NCI-H1105 treated with DMSO at 0.1 percent for 48 hours (cell line): ENCODE results near the gene DSE.
"Not testable (repeated sequence)": the region's sequence is repeated elsewhere in the genome, so short reads cannot be mapped to it uniquely, and the experiment has no call there.

Experiments used
- DNase-seq: peaks from one replicate; lab custom pipeline; 2025; lab: John Stamatoyannopoulos, UW

DSE gene

GRCh38 chr6:116370760-116371119 is at the start of gene DSE:
Gene DSE, plus strand, starts transcription at chr6:116370947. Its CDS starts 28,304 bp downstream, at chr6:116399251.
- DNase-seq, result no peak

GRCh38 chr6:116321933-116322332 is 48.8 kb upstream of the DSE start:
- not testable (repeated sequence) for DNase-seq

GRCh38 chr6:116323863-116324262 is 46.9 kb upstream of the DSE start:
- DNase-seq, result no peak

GRCh38 chr6:116325634-116326132 is 45.1 kb upstream of the DSE start:
- DNase-seq, result not testable (repeated sequence)

GRCh38 chr6:116326181-116326671 is 44.5 kb upstream of the DSE start:
- no peak for DNase-seq

GRCh38 chr6:116326996-116327395 is 43.8 kb upstream of the DSE start:
- DNase-seq, result no peak

GRCh38 chr6:116327803-116328527 is 42.8 kb upstream of the DSE start:
- DNase-seq, result no peak

- DNase-seq, result no peak
Measured at GRCh38 chr6:116328528-116328903, 42.2 kb upstream of the DSE start.

- no peak for DNase-seq
Measured at GRCh38 chr6:116329156-116329555, 41.6 kb upstream of the DSE start.

GRCh38 chr6:116330511-116330910 is 40.2 kb upstream of the DSE start:
- DNase-seq, result no peak

- DNase-seq, result no peak
Measured at GRCh38 chr6:116332096-116332495, 38.7 kb upstream of the DSE start.

- not testable (repeated sequence) for DNase-seq
Measured at GRCh38 chr6:116334638-116335409, 35.9 kb upstream of the DSE start.

GRCh38 chr6:116335612-116336215 is 35.0 kb upstream of the DSE start:
- no peak for DNase-seq

- no peak for DNase-seq
Measured at GRCh38 chr6:116338943-116339342, 31.8 kb upstream of the DSE start.

- DNase-seq, result not testable (repeated sequence)
Measured at GRCh38 chr6:116340625-116341024, 30.1 kb upstream of the DSE start.

- no peak for DNase-seq
Measured at GRCh38 chr6:116349216-116349615, 21.5 kb upstream of the DSE start.

- no peak for DNase-seq
Measured at GRCh38 chr6:116351101-116351500, 19.6 kb upstream of the DSE start.

- DNase-seq, result no peak
Measured at GRCh38 chr6:116352515-116353471, 18.0 kb upstream of the DSE start.

- no peak for DNase-seq
Measured at GRCh38 chr6:116354236-116354635, 16.5 kb upstream of the DSE start.

- no peak for DNase-seq
Measured at GRCh38 chr6:116355796-116356195, 15.0 kb upstream of the DSE start.

- no peak for DNase-seq
Measured at GRCh38 chr6:116359131-116359530, 11.6 kb upstream of the DSE start.

- no peak for DNase-seq
Measured at GRCh38 chr6:116359835-116360234, 10.9 kb upstream of the DSE start.
